NCI-H446 treated with DMSO at 0.1 percent for 48 hours (cell line): ENCODE data around the gene ZNF394.

Experiments
- DNase-seq: peaks from one replicate; lab custom pipeline; 2025; lab: John Stamatoyannopoulos, UW

Gene ZNF394

GRCh38 chr7:99449326-99449725, 50.8 kb downstream of the ZNF394 start:
- DNase-seq = no peak

GRCh38 chr7:99448855-99449254, 51.2 kb downstream of the ZNF394 start:
- no peak for DNase-seq

GRCh38 chr7:99447943-99448342, 52.1 kb downstream of the ZNF394 start:
- DNase-seq = no peak

GRCh38 chr7:99446096-99446495, 54.0 kb downstream of the ZNF394 start:
- no peak for DNase-seq
